ENCODE results near the gene OBSL1. TPM values are rescaled to one million over a fixed set of nuclear protein-coding genes. Genes with fewer than 3 reads are reported as not detected.

OBSL1 gene
- total and polyA plus RNA-seq, 2 donors (not counting 1 experiment from before 2014, with no cell fraction given) = not detected

DNA sequence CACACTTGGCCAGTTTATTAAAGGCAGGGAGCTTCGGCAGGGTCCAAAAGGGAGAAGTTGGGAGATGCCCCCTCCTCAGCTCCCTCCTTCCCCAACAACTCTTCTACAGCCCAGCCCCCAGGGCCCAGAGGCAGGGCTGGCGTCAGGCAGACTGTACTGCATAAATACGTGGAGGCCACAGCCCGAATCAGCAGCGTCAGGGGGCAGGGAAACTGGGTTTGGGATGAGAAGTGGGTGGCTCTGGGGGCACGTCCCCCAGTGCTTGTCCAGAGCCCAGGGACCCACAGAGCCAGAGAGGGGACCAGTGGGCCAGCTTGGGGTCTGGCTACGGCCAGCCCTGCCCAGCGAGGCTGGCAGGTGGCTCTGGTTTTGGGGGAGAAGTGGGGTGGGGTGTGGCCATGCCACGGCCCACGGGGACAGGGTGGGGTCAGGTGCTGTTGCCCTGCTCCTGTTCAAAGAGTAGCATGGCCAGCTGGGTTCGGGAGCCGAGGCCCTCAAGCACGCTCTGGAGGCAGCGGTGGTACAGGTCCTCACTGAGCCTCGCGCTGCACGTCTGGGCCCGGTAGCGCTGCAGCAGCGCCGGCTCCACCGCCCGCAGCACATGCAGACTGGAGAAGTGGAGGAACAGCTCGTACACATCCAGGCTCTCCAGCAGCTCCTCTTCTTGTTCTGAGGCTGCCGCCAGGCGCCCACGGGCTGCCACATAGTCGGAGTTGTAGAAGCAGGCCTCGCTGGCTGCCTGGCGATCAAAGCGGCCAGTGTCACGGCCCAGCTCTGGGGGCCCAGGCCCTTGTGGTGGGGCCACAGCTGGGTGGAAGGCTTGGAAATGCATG lies 32.2 kb downstream of the OBSL1 start:
- POLR2A ChIA-PET = no interaction called here
- H3K36me3 ChIP-seq (replicated peaks in 1 of 2; ENCODE audit: control extremely low read depth in 1 of 2, control insufficient read depth in 1 of 2, extremely low read depth in 1 of 2, insufficient read depth in 2 of 2, low read length in 1 of 2) = no peaks in the 10 kb centered on the region
- peaks cover 0 to 20% (median 0%) of the 10 kb centered on the region in 3 donors for H3K9me3 ChIP-seq (ENCODE audit: control extremely low read depth in 1 of 3, control insufficient read depth in 2 of 3, insufficient read depth in 1 of 3, low read length in 2 of 3)
- peaks cover 18% of the 10 kb centered on the region for H3K27me3 Mint-ChIP-seq
- no peak overlapping the region for H3K4me3 ChIP-seq (ENCODE audit: control extremely low read depth in 1 of 5, extremely low read depth in 1 of 5, insufficient read depth in 1 of 5, low read depth in 2 of 5, low read length in 4 of 5)
- H3K9me3 Mint-ChIP-seq (ENCODE audit: insufficient read depth) = no peaks in the 10 kb centered on the region
- H2AFZ ChIP-seq (ENCODE audit: insufficient read depth, low read depth, low read length, poor library complexity, severe bottlenecking) = no peak overlapping the region
- intact Hi-C loops (cut with micrococcal nuclease) = no loop called here
- peaks cover 23 to 26% of the 10 kb centered on the region in 2 donors for H3K4me1 ChIP-seq (ENCODE audit: control insufficient read depth in 2 of 2, insufficient read depth in 2 of 2, low read length in 2 of 2)
- no peaks in the 10 kb centered on the region for H4K20me1 ChIP-seq (ENCODE audit: control insufficient read depth, insufficient read depth, low read length, poor library complexity, severe bottlenecking)
- no peak overlapping the region for H3K4me2 ChIP-seq (replicated peaks; ENCODE audit: low read depth, low read length, poor library complexity, severe bottlenecking)
- peaks cover 18% of the 10 kb centered on the region for H3K4me1 Mint-ChIP-seq
- no peak overlapping the region for H3K27ac Mint-ChIP-seq
- CTCF ChIA-PET = interaction anchor here (0.8 to 3.5 kb wide), 3 partner anchors 9 to 104 kb away, joined by 3 to 29 read pairs (median 3); no protein-coding TSS in a partner anchor
- H3K9ac ChIP-seq (ENCODE audit: low read length) = no peak overlapping the region
- DNase-seq (no peak), ATAC-seq (ENCODE audit: low read depth) (no peak)
- H3K79me2 ChIP-seq (ENCODE audit: control insufficient read depth, insufficient read depth, low read length) = no peaks in the 10 kb centered on the region
- no peak overlapping the region for H3K4me3 Mint-ChIP-seq
- 96% methylated on average over 32 of the region's 32 CpGs for WGBS (ENCODE audit: insufficient coverage)
- no peak for TF ChIP-seq EZH2 (IDR thresholded peaks at IDR 0.05; ENCODE audit: borderline replicate concordance, insufficient read depth, low read depth, low read length, poor library complexity, severe bottlenecking)
- TF ChIP-seq, protein P1, sequence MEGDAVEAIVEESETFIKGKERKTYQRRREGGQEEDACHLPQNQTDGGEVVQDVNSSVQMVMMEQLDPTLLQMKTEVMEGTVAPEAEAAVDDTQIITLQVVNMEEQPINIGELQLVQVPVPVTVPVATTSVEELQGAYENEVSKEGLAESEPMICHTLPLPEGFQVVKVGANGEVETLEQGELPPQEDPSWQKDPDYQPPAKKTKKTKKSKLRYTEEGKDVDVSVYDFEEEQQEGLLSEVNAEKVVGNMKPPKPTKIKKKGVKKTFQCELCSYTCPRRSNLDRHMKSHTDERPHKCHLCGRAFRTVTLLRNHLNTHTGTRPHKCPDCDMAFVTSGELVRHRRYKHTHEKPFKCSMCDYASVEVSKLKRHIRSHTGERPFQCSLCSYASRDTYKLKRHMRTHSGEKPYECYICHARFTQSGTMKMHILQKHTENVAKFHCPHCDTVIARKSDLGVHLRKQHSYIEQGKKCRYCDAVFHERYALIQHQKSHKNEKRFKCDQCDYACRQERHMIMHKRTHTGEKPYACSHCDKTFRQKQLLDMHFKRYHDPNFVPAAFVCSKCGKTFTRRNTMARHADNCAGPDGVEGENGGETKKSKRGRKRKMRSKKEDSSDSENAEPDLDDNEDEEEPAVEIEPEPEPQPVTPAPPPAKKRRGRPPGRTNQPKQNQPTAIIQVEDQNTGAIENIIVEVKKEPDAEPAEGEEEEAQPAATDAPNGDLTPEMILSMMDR (IDR thresholded peaks at IDR 0.05) = no peak
- H3K27ac ChIP-seq (ENCODE audit: low read length in 2 of 2) = no peak overlapping the region
- H3K27me3 ChIP-seq (replicated peaks in 1 of 4; ENCODE audit: control extremely low read depth in 1 of 4, control insufficient read depth in 3 of 4, insufficient read depth in 4 of 4, low read length in 3 of 4) = peaks cover 0 to 74% (median 13%) of the 10 kb centered on the region in 4 experiments

- WGBS (ENCODE audit: insufficient coverage) = 70% methylated on average over 2 of the region's 6 CpGs
- H3K4me3 ChIP-seq (ENCODE audit: control extremely low read depth in 1 of 5, extremely low read depth in 1 of 5, insufficient read depth in 1 of 5, low read depth in 2 of 5, low read length in 4 of 5) = no peak overlapping the region
- Mint-ChIP-seq H3K27me3 (peaks cover 19% of the 10 kb centered on the region), H3K4me3 (no peak overlapping the region), H3K9me3 (ENCODE audit: insufficient read depth) (no peaks in the 10 kb centered on the region), H3K4me1 (peaks cover 17% of the 10 kb centered on the region), H3K27ac (no peak overlapping the region)
- H3K9me3 ChIP-seq (ENCODE audit: control extremely low read depth in 1 of 3, control insufficient read depth in 2 of 3, insufficient read depth in 1 of 3, low read length in 2 of 3) = peaks cover 0 to 15% (median 0%) of the 10 kb centered on the region in 3 donors
- DNase-seq = no peak
- no peak overlapping the region for H3K4me2 ChIP-seq (replicated peaks; ENCODE audit: low read depth, low read length, poor library complexity, severe bottlenecking)
- TF ChIP-seq, protein P1 (IDR thresholded peaks at IDR 0.05) = no peak
- no peak for TF ChIP-seq EZH2 (IDR thresholded peaks at IDR 0.05; ENCODE audit: borderline replicate concordance, insufficient read depth, low read depth, low read length, poor library complexity, severe bottlenecking)
- H4K20me1 ChIP-seq (ENCODE audit: control insufficient read depth, insufficient read depth, low read length, poor library complexity, severe bottlenecking) = no peaks in the 10 kb centered on the region
- no peak for ATAC-seq (ENCODE audit: low read depth)
- POLR2A ChIA-PET = no interaction called here
- H3K79me2 ChIP-seq (ENCODE audit: control insufficient read depth, insufficient read depth, low read length) = no peaks in the 10 kb centered on the region
- no peak overlapping the region for H3K9ac ChIP-seq (ENCODE audit: low read length)
- no peak overlapping the region for H2AFZ ChIP-seq (ENCODE audit: insufficient read depth, low read depth, low read length, poor library complexity, severe bottlenecking)
- CTCF ChIA-PET = interaction anchor here (1.0 kb wide), 1 partner anchor 8 kb away, joined by 3 read pairs; no protein-coding TSS in a partner anchor
- H3K27ac ChIP-seq (ENCODE audit: low read length in 2 of 2) = no peak overlapping the region
- intact Hi-C loops (cut with micrococcal nuclease) = no loop called here
- H3K27me3 ChIP-seq (replicated peaks in 1 of 4; ENCODE audit: control extremely low read depth in 1 of 4, control insufficient read depth in 3 of 4, insufficient read depth in 4 of 4, low read length in 3 of 4) = peaks cover 0 to 68% (median 12%) of the 10 kb centered on the region in 4 experiments
- peaks cover 20 to 21% of the 10 kb centered on the region in 2 donors for H3K4me1 ChIP-seq (ENCODE audit: control insufficient read depth in 2 of 2, insufficient read depth in 2 of 2, low read length in 2 of 2)
- no peaks in the 10 kb centered on the region for H3K36me3 ChIP-seq (replicated peaks in 1 of 2; ENCODE audit: control extremely low read depth in 1 of 2, control insufficient read depth in 1 of 2, extremely low read depth in 1 of 2, insufficient read depth in 2 of 2, low read length in 1 of 2)
Measured at GRCh38 chr2:219538504-219538951, 32.8 kb downstream of the OBSL1 start.
